ENCODE results near the gene ESR2.
"Not testable (repeated sequence)": the region's sequence is repeated elsewhere in the genome, so short reads cannot be mapped to it uniquely, and the experiment has no call there.

- not testable (repeated sequence) for TF ChIP-seq CTCF, POLR2A (IDR thresholded peaks at IDR 0.05)
These were observed 256.1 kb downstream of the ESR2 start for GRCh38 chr14:64037869-64038745.
